H1 (cell line): ENCODE results near the gene MUC5AC. TPM values are rescaled to one million over a fixed set of nuclear protein-coding genes. Genes with fewer than 3 reads are reported as not detected.

Experiments used
- CHD7 ChIP-seq: fragments of 300-600 bp; sonication (generic); IDR thresholded peaks from 2 replicates; pipeline ENCODE4 v1.7.1; 2012; ENCODE audit warnings: low read length, moderate library complexity, mild to moderate bottlenecking, inconsistent platforms; ENCODE audit not compliant: insufficient replicate concordance
- polyA plus RNA-seq, 7 experiments: library from polyadenylated mRNA; depleted of rRNA in 3 of 7; stranded (reverse) in 5 of 7; unstranded in 2 of 7; fragments of >200 nt in 5 of 7; fragments of 200-250 nt in 2 of 7; gene quantifications; 1 replicate in 5 of 7; 2 replicates in 1 of 7; 4 replicates in 1 of 7; pipeline versions ENCODE4 v1.2.1 to v1.2.3, GENCODE V29; 2011 to 2013; ENCODE audit warnings: missing spikeins in 2 of 7, mixed read lengths in 2 of 7
- total RNA-seq: library from RNA; stranded (reverse); fragmentation: NEBNext Ultra II Directional; extraction: Animal tissue kit (Norgen Biotek cat#: 25700); gene quantifications from 2 replicates; pipeline ENCODE4 v1.2.1, GENCODE V29; 2021

Gene MUC5AC
- total and polyA plus RNA-seq, 2 of the 8 experiments (the other 6 are each of a cell fraction or from before 2014, with no cell fraction given): not detected

- no peak for TF ChIP-seq CHD7
Measured at GRCh38 chr11:1152316-1153104, 5.2 kb upstream of the MUC5AC start (continued).
